Subcutaneous adipose tissue (tissue), 4 donors: Measurements from ENCODE around the gene AMELY. TPM values are rescaled to one million over a fixed set of nuclear protein-coding genes. Genes with fewer than 3 reads are reported as not detected.

ENCODE experiments used
- total RNA-seq, 4 donors: library from RNA; depleted of rRNA; stranded (reverse); fragments of >200 nt; gene quantifications; one replicate each; pipeline ENCODE4 v1.1.0, GENCODE V29; 2016
- TF ChIP-seq, protein P1 (sequence below): fragments of 450-650 bp; IDR thresholded peaks from one replicate; pipeline ENCODE4 v1.5.1; 2016; ENCODE audit warnings: low read depth, mild to moderate bottlenecking, control low read depth, antibody characterized with exemption, moderate library complexity

AMELY gene
- not detected for total RNA-seq

DNA sequence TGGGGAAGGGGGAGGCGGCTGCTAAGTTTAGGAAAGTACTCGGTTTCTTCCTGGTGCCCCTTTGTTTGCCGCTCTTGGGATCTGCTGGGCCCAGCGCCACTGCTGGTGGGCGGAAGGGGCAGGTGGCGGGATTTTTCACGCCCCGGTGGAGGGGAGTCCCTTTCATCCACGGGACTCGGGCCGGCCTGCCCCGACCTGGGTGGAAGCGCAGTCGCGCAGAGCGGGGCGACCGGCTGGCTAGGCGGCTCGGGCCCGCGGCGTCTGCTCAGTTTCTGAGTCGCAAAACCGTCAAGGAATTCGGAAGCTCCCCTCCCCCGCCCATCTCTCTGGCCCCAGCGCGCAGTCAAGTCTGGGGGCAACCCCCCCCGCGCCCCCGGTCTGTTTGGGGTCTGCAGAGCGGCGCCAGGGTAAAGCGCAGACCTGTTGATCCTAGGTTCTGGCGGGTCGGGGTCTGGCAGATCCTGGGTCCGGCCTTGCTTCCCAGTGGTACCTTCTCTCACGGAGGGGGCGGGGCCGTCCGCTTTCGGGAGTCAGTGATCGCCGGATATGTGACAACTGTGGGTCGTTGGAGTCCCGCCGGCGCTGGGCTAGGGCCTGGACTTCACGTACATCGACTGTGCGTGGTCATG is at the start of gene AMELY:
AMELY (minus strand) TSS at position 500 of the 629 bp plus-strand sequence. CDS start 39,144 bp downstream, outside the sequence.
- TF ChIP-seq, protein P1, sequence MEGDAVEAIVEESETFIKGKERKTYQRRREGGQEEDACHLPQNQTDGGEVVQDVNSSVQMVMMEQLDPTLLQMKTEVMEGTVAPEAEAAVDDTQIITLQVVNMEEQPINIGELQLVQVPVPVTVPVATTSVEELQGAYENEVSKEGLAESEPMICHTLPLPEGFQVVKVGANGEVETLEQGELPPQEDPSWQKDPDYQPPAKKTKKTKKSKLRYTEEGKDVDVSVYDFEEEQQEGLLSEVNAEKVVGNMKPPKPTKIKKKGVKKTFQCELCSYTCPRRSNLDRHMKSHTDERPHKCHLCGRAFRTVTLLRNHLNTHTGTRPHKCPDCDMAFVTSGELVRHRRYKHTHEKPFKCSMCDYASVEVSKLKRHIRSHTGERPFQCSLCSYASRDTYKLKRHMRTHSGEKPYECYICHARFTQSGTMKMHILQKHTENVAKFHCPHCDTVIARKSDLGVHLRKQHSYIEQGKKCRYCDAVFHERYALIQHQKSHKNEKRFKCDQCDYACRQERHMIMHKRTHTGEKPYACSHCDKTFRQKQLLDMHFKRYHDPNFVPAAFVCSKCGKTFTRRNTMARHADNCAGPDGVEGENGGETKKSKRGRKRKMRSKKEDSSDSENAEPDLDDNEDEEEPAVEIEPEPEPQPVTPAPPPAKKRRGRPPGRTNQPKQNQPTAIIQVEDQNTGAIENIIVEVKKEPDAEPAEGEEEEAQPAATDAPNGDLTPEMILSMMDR, result no peak

- TF ChIP-seq, protein P1, result no peak
Measured at GRCh38 chrY:6949947-6950346, 38.4 kb upstream of the AMELY start.

DNA sequence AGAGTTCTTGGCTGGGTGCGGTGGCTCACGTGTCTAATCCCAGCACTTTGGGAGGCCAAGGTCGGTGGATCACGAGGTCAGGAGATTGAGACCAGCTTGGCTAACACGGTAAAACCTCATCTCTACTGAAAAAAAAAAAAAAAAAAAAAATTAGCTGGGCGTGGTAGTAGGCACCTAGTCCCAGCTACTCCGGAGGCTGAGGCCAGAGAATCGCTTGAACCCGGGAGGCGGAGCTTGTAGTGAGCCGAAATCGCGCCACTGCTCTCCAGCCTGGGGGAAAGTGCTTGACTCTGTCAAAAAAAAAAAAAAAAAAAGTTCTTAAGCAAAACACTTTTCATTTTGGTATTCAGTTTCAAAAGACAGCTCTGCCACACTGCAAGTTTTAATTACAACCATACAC is 36.8 kb upstream of the AMELY start:
- TF ChIP-seq, protein P1, result no peak

- TF ChIP-seq, protein P1, result no peak
Measured at GRCh38 chrY:6947695-6948094, 36.1 kb upstream of the AMELY start.

GRCh38 chrY:6935497-6935896 is 23.9 kb upstream of the AMELY start:
- TF ChIP-seq, protein P1, result no peak

GRCh38 chrY:6931779-6932396 is 20.3 kb upstream of the AMELY start:
- TF ChIP-seq, protein P1, result no peak

GRCh38 chrY:6929237-6929636 is 17.7 kb upstream of the AMELY start:
- TF ChIP-seq, protein P1, result no peak
